ENCODE results near the gene FXYD2.

Gene FXYD2

DNA sequence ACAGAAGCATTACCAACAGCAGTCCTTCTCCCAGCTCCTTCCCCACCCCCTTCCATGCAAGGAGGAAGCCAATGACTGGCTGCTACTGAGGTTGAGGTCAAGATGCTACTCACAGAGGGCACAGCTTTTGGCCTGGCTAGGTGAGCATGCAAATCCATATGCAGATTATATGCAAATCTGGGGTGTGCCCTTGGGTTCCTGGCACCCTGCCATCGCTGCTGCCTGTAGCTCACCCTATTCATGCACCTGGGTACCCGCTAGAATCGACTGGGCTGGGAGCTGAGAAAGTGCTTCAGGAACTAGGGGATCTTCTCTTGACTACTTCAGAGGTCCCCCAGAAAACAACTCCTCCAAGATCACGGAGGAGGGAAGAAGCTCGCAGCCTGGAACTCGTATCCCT, 31.6 kb downstream of the FXYD2 start:
- no peak for DNase-seq
- Histone ChIP-seq H3K27ac (ENCODE audit: insufficient read depth in 1 of 2, low read depth in 1 of 2, low read length in 2 of 2, poor library complexity in 1 of 2, severe bottlenecking in 2 of 2) (no peak overlapping the region), H3K9me3 (ENCODE audit: control extremely low read depth in 1 of 5, control insufficient read depth in 4 of 5, insufficient read depth in 2 of 5, low read depth in 1 of 5, low read length in 4 of 5) (no peaks in the 10 kb centered on the region), H3K4me1 (ENCODE audit: control extremely low read depth in 1 of 4, control insufficient read depth in 4 of 4, insufficient read depth in 4 of 4, low read length in 3 of 4) (peaks cover 0 to 20% (median 12%) of the 10 kb centered on the region in 4 experiments), H3K4me3 (ENCODE audit: control insufficient read depth in 1 of 7, extremely low read depth in 1 of 7, insufficient read depth in 4 of 7, low read depth in 2 of 7, low read length in 6 of 7) (no peak overlapping the region), H3K27me3 (replicated peaks in 2 of 5; ENCODE audit: control insufficient read depth in 4 of 5, insufficient read depth in 5 of 5, low read length in 4 of 5) (peaks cover 0 to 62% (median 22%) of the 10 kb centered on the region in 5 experiments), H3K36me3 (ENCODE audit: control insufficient read depth in 4 of 4, insufficient read depth in 4 of 4, low read length in 3 of 4) (no peaks in the 10 kb centered on the region)
- ChIA-PET CTCF (interaction anchor here (1.3 to 2.3 kb wide), 5 partner anchors 9 to 350 kb away, joined by 3 to 6 read pairs (median 5); no protein-coding TSS in a partner anchor), POLR2A (interaction anchor here (0.5 kb wide), 1 partner anchor 350 kb away, joined by 3 read pairs; no protein-coding TSS in a partner anchor)
- WGBS (ENCODE audit: insufficient coverage), result 96% methylated on average over 4 of the region's 6 CpGs

DNA sequence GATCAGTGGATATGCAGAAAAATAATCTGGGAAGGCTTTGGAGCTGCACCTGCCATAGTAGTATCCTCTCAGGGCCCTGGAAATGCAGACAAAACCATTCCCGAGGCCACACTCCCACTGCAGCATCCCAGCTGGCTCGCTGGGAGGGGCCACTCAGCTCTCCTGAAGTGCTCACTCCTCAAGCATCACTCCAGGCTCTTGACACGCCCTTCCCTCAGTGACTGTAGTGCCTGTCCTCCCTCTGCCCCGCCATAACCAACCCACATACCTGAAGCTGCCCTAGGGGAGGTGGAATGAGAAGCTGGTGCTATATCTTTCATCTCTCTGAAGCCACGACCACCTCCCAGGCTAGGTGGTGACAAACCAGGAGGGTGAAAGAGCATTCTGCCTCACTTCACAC, 32.3 kb downstream of the FXYD2 start:
- Histone ChIP-seq H3K4me3 (ENCODE audit: control insufficient read depth in 1 of 7, extremely low read depth in 1 of 7, insufficient read depth in 4 of 7, low read depth in 2 of 7, low read length in 6 of 7) (no peak overlapping the region), H3K27me3 (replicated peaks in 2 of 5; ENCODE audit: control insufficient read depth in 4 of 5, insufficient read depth in 5 of 5, low read length in 4 of 5) (peaks cover 0 to 55% (median 18%) of the 10 kb centered on the region in 5 experiments), H3K4me1 (ENCODE audit: control extremely low read depth in 1 of 4, control insufficient read depth in 4 of 4, insufficient read depth in 4 of 4, low read length in 3 of 4) (peaks cover 0 to 18% (median 12%) of the 10 kb centered on the region in 4 experiments), H3K9me3 (ENCODE audit: control extremely low read depth in 1 of 5, control insufficient read depth in 4 of 5, insufficient read depth in 2 of 5, low read depth in 1 of 5, low read length in 4 of 5) (no peaks in the 10 kb centered on the region), H3K27ac (ENCODE audit: insufficient read depth in 1 of 2, low read depth in 1 of 2, low read length in 2 of 2, poor library complexity in 1 of 2, severe bottlenecking in 2 of 2) (no peak overlapping the region), H3K36me3 (ENCODE audit: control insufficient read depth in 4 of 4, insufficient read depth in 4 of 4, low read length in 3 of 4) (no peaks in the 10 kb centered on the region)
- DNase-seq, result no peak
- 95% methylated on average over 2 of the region's 5 CpGs for WGBS (ENCODE audit: insufficient coverage)
- ChIA-PET CTCF (interaction anchor here (1.3 to 2.3 kb wide), 5 partner anchors 8 to 349 kb away, joined by 3 to 6 read pairs (median 5); no protein-coding TSS in a partner anchor), POLR2A (interaction anchor here (0.5 kb wide), 1 partner anchor 349 kb away, joined by 3 read pairs; no protein-coding TSS in a partner anchor)

DNA sequence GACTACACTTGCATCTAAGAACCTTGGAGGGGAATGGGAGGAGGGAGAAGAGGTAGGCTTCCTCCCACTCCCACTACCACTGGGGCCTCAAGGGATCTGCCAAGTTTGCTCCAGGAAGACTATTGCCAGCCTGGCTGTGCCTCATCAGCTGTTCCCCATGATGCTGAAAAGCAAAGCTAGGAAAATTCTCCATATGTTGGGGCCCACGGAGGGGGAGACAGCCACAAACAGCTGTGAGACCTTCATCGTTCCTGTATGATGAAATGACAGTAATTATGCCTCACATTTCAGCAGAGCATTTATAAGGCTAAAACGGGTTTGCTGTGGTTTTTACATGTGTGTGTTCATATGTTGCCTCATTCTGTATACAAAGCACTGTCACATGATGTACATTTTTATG, 34.3 kb downstream of the FXYD2 start:
- ChIA-PET POLR2A (interaction anchor here (0.7 kb wide), 1 partner anchor 488 kb away, joined by 3 read pairs; no protein-coding TSS in a partner anchor), CTCF (interaction anchor here (0.8 to 1.0 kb wide), 2 partner anchors 18 to 121 kb away, joined by 3 read pairs; no protein-coding TSS in a partner anchor)
- Histone ChIP-seq H3K9me3 (ENCODE audit: control extremely low read depth in 1 of 5, control insufficient read depth in 4 of 5, insufficient read depth in 2 of 5, low read depth in 1 of 5, low read length in 4 of 5) (no peaks in the 10 kb centered on the region), H3K36me3 (ENCODE audit: control insufficient read depth in 4 of 4, insufficient read depth in 4 of 4, low read length in 3 of 4) (no peaks in the 10 kb centered on the region), H3K4me3 (ENCODE audit: control insufficient read depth in 1 of 7, extremely low read depth in 1 of 7, insufficient read depth in 4 of 7, low read depth in 2 of 7, low read length in 6 of 7) (no peak overlapping the region), H3K27me3 (replicated peaks in 2 of 5; ENCODE audit: control insufficient read depth in 4 of 5, insufficient read depth in 5 of 5, low read length in 4 of 5) (peaks cover 0 to 47% (median 15%) of the 10 kb centered on the region in 5 experiments), H3K27ac (ENCODE audit: insufficient read depth in 1 of 2, low read depth in 1 of 2, low read length in 2 of 2, poor library complexity in 1 of 2, severe bottlenecking in 2 of 2) (no peak overlapping the region), H3K4me1 (ENCODE audit: control extremely low read depth in 1 of 4, control insufficient read depth in 4 of 4, insufficient read depth in 4 of 4, low read length in 3 of 4) (no peaks in the 10 kb centered on the region)
- 0% methylated on average over 1 of the region's 3 CpGs for WGBS (ENCODE audit: insufficient coverage)
- DNase-seq, result no peak

DNA sequence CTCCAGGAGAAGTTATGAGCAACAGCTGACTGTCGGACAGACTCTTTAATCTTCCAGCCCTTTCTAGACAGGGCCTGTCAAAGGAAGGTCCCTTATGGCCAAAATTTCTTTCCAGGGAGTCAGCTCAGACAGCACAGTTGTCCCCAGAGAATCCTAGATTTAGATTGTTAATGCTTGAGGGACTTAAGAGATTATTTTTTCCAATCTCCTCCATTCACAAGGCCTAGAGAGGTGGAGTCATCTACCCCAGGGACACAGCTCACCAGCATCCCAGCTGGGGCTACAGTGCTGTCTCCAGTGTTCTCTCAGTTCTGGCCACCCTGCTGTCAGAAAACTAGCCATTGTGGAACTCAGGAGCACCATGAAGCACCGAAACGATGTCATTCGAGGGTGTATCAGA, 35.3 kb downstream of the FXYD2 start:
- CTCF ChIA-PET, result interaction anchor here (1.1 to 1.4 kb wide), 2 partner anchors 11 kb away, joined by 3 to 4 read pairs; no protein-coding TSS in a partner anchor
- DNase-seq, result no peak
- no peaks in the 10 kb centered on the region for H3K9me3 ChIP-seq (ENCODE audit: control extremely low read depth in 1 of 5, control insufficient read depth in 4 of 5, insufficient read depth in 2 of 5, low read depth in 1 of 5, low read length in 4 of 5)
- peaks cover 0 to 38% (median 14%) of the 10 kb centered on the region in 5 experiments for H3K27me3 ChIP-seq (replicated peaks in 2 of 5; ENCODE audit: control insufficient read depth in 4 of 5, insufficient read depth in 5 of 5, low read length in 4 of 5)
- H3K4me1 ChIP-seq (ENCODE audit: control extremely low read depth in 1 of 4, control insufficient read depth in 4 of 4, insufficient read depth in 4 of 4, low read length in 3 of 4), result no peaks in the 10 kb centered on the region
- POLR2A ChIA-PET, result no interaction called here
- H3K36me3 ChIP-seq (ENCODE audit: control insufficient read depth in 4 of 4, insufficient read depth in 4 of 4, low read length in 3 of 4), result no peaks in the 10 kb centered on the region
- 89% methylated on average over 3 of the region's 4 CpGs for WGBS (ENCODE audit: insufficient coverage)
- no peak overlapping the region for H3K4me3 ChIP-seq (ENCODE audit: control insufficient read depth in 1 of 7, extremely low read depth in 1 of 7, insufficient read depth in 4 of 7, low read depth in 2 of 7, low read length in 6 of 7)
- no peak overlapping the region for H3K27ac ChIP-seq (ENCODE audit: insufficient read depth in 1 of 2, low read depth in 1 of 2, low read length in 2 of 2, poor library complexity in 1 of 2, severe bottlenecking in 2 of 2)

DNA sequence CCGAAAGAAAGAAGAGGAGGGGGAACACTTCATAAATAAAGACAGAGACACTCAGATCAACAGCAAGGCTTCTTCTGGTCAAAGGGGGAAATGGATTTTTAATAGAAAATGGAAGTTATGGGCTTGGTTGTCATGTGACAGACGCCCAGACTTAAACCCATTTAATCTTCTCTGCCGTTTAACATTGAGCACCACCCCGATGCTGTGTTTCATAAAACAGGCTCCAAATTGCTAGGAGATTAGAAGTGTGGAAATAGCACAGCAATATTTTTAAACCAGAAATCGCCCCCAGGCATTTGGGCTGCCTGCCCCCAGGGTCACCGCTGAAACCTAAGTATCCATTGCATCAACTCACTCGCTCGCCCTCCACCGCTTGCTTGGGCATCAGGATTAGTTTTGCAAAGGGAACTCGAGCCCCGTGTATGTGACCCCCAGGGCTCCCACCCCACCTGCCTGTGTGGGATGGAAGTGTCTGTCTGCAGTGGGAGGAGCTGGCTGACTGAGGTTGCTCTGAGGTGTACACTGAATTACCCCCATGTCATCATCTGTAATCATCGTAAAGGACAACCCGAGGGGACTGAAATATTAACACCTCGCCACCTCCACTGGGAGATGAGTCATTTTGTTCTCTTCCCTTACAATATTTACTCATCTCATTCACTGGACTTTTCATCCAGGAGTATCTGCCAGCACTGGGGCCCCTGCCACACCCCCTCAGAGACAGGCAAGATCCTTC, 38.2 kb downstream of the FXYD2 start:
- no peak overlapping the region for H3K4me3 ChIP-seq (ENCODE audit: control insufficient read depth in 1 of 7, extremely low read depth in 1 of 7, insufficient read depth in 4 of 7, low read depth in 2 of 7, low read length in 6 of 7)
- CTCF ChIA-PET, result interaction anchor here (0.9 to 3.3 kb wide), 3 partner anchors 21 to 343 kb away, joined by 3 to 8 read pairs (median 3); no protein-coding TSS in a partner anchor

DNA sequence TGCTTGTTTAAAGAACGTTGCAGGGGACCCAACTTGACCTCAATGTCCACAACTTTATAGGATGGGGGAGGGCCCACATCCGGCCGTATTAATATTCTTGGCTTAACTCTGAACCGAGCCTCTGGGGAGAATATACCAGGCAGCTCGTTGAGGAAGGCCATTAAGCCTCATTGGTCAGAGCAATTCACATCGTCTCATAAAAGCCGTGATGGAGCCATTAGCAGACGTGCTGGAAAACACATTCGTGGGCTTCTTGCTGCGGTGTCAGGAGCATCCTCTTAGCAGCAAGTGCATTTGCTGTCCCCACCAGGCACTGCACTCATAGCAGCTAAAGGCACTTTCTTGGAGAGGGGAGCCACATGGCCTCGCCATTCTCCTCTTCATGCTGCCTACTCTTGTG, 42.4 kb downstream of the FXYD2 start:
- WGBS (ENCODE audit: insufficient coverage), result 92% methylated on average over 11 of the region's 11 CpGs
- Histone ChIP-seq H3K27me3 (replicated peaks in 2 of 5; ENCODE audit: control insufficient read depth in 4 of 5, insufficient read depth in 5 of 5, low read length in 4 of 5) (peaks cover 0 to 23% (median 17%) of the 10 kb centered on the region in 5 experiments), H3K4me1 (ENCODE audit: control extremely low read depth in 1 of 4, control insufficient read depth in 4 of 4, insufficient read depth in 4 of 4, low read length in 3 of 4) (no peaks in the 10 kb centered on the region), H3K27ac (ENCODE audit: insufficient read depth in 1 of 2, low read depth in 1 of 2, low read length in 2 of 2, poor library complexity in 1 of 2, severe bottlenecking in 2 of 2) (no peak overlapping the region), H3K9me3 (ENCODE audit: control extremely low read depth in 1 of 5, control insufficient read depth in 4 of 5, insufficient read depth in 2 of 5, low read depth in 1 of 5, low read length in 4 of 5) (no peaks in the 10 kb centered on the region), H3K36me3 (ENCODE audit: control insufficient read depth in 4 of 4, insufficient read depth in 4 of 4, low read length in 3 of 4) (no peaks in the 10 kb centered on the region), H3K4me3 (ENCODE audit: control insufficient read depth in 1 of 7, extremely low read depth in 1 of 7, insufficient read depth in 4 of 7, low read depth in 2 of 7, low read length in 6 of 7) (no peak overlapping the region)
- no peak for DNase-seq
- ChIA-PET CTCF (interaction anchor here (1.3 kb wide), 1 partner anchor 12 kb away, joined by 6 read pairs; no protein-coding TSS in a partner anchor), POLR2A (no interaction called here)

More for the DNA sequence above, 38.2 kb downstream of the FXYD2 start:
- Histone ChIP-seq H3K9me3 (ENCODE audit: control extremely low read depth in 1 of 5, control insufficient read depth in 4 of 5, insufficient read depth in 2 of 5, low read depth in 1 of 5, low read length in 4 of 5) (no peaks in the 10 kb centered on the region), H3K36me3 (ENCODE audit: control insufficient read depth in 4 of 4, insufficient read depth in 4 of 4, low read length in 3 of 4) (no peaks in the 10 kb centered on the region), H3K27ac (ENCODE audit: insufficient read depth in 1 of 2, low read depth in 1 of 2, low read length in 2 of 2, poor library complexity in 1 of 2, severe bottlenecking in 2 of 2) (no peak overlapping the region), H3K4me1 (ENCODE audit: control extremely low read depth in 1 of 4, control insufficient read depth in 4 of 4, insufficient read depth in 4 of 4, low read length in 3 of 4) (no peaks in the 10 kb centered on the region), H3K27me3 (replicated peaks in 2 of 5; ENCODE audit: control insufficient read depth in 4 of 5, insufficient read depth in 5 of 5, low read length in 4 of 5) (peaks cover 0 to 21% (median 14%) of the 10 kb centered on the region in 5 experiments)
- POLR2A ChIA-PET, result no interaction called here
- no peak for DNase-seq
- 84% methylated on average over 10 of the region's 14 CpGs for WGBS (ENCODE audit: insufficient coverage)

DNA sequence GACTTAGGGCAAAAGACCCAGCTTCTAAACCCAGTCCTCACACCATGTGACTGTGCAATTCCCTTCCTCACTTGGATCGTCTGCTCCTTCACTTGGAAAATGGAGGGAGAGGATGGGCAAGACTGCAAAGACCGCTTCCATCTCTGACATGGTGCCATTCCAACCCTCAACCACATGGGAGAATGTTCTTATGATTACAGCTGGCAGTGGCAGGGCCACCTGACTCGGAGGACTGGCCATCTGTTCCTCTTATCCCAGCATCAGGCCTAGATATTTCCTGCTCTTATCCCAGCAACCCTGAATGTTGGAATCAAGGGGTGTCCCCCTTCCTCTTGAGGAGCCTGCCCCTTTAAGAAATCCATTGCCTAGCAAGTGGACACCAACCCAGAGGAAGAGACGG, 42.9 kb downstream of the FXYD2 start:
- Histone ChIP-seq H3K4me1 (ENCODE audit: control extremely low read depth in 1 of 4, control insufficient read depth in 4 of 4, insufficient read depth in 4 of 4, low read length in 3 of 4) (no peaks in the 10 kb centered on the region), H3K27ac (ENCODE audit: insufficient read depth in 1 of 2, low read depth in 1 of 2, low read length in 2 of 2, poor library complexity in 1 of 2, severe bottlenecking in 2 of 2) (no peak overlapping the region), H3K4me3 (ENCODE audit: control insufficient read depth in 1 of 7, extremely low read depth in 1 of 7, insufficient read depth in 4 of 7, low read depth in 2 of 7, low read length in 6 of 7) (no peak overlapping the region), H3K27me3 (replicated peaks in 2 of 5; ENCODE audit: control insufficient read depth in 4 of 5, insufficient read depth in 5 of 5, low read length in 4 of 5) (peaks cover 0 to 27% (median 15%) of the 10 kb centered on the region in 5 experiments), H3K9me3 (ENCODE audit: control extremely low read depth in 1 of 5, control insufficient read depth in 4 of 5, insufficient read depth in 2 of 5, low read depth in 1 of 5, low read length in 4 of 5) (no peaks in the 10 kb centered on the region), H3K36me3 (ENCODE audit: control insufficient read depth in 4 of 4, insufficient read depth in 4 of 4, low read length in 3 of 4) (no peaks in the 10 kb centered on the region)
- 100% methylated on average over 3 of the region's 4 CpGs for WGBS (ENCODE audit: insufficient coverage)
- CTCF ChIA-PET, result interaction anchor here (1.3 kb wide), 1 partner anchor 11 kb away, joined by 6 read pairs; no protein-coding TSS in a partner anchor
- DNase-seq, result no peak
- POLR2A ChIA-PET, result interaction anchor here (0.7 kb wide), 1 partner anchor 9 kb away, joined by 5 read pairs; no protein-coding TSS in a partner anchor
